A673 (cell line): ENCODE measurements around the gene ADAM12. TPM values are rescaled to one million over a fixed set of nuclear protein-coding genes. Genes with fewer than 3 reads are reported as not detected.
"Not testable (repeated sequence)": the region's sequence is repeated elsewhere in the genome, so short reads cannot be mapped to it uniquely, and the experiment has no call there.

Experiments
- BruUV-seq: library from RNA; stranded (reverse); fragments of 400-500 nt; replicated peaks from 2 replicates; lab custom pipeline; 2021; lab: Mats Ljungman, UMichigan
- CTCF ChIA-PET: fragments of 300-600 bp; sonication (Branson Sonifier 250); formaldehyde crosslinking; loops from one replicate; lab custom pipeline; 2022; ENCODE audit warnings: antibody characterized with exemption; lab: Charles Lee
- POLR2A ChIA-PET: fragments of 300-600 bp; sonication (Branson Sonifier 250); formaldehyde crosslinking; loops from one replicate; lab custom pipeline; 2022; ENCODE audit warnings: antibody characterized with exemption; ENCODE audit not compliant: low non-redundant PET; lab: Charles Lee
- DNase-seq: peaks from one replicate; pipeline ENCODE4 v3.0.0-alpha.2; 2015; ENCODE audit warnings: low spot score
- H3K27ac ChIP-seq: fragments of 200-600 bp; sonication (generic); 2 replicates; pipeline ENCODE4 v1.5.1; 2016; ENCODE audit warnings: mixed run types, low read depth, mild to moderate bottlenecking, mixed read lengths, antibody characterized with exemption, low read length; ENCODE audit not compliant: poor library complexity, severe bottlenecking
- H3K27me3 ChIP-seq: fragments of 200-600 bp; sonication (generic); replicated peaks from 2 replicates; pipeline ENCODE4 v1.6.1; 2017; ENCODE audit warnings: mixed run types, low read depth, mild to moderate bottlenecking, mixed read lengths, antibody characterized with exemption, low read length; ENCODE audit not compliant: insufficient read depth, poor library complexity
- H3K36me3 ChIP-seq: fragments of 200-600 bp; sonication (generic); 2 replicates; pipeline ENCODE4 v1.6.1; 2016; ENCODE audit warnings: mixed run types, mild to moderate bottlenecking, mixed read lengths, antibody characterized with exemption, low read length; ENCODE audit not compliant: insufficient read depth, poor library complexity, severe bottlenecking
- H3K4me1 ChIP-seq: fragments of 200-600 bp; sonication (generic); 2 replicates; pipeline ENCODE4 v1.6.1; 2017; ENCODE audit warnings: mixed run types, mild to moderate bottlenecking, mixed read lengths, antibody characterized with exemption, low read length; ENCODE audit not compliant: insufficient read depth, poor library complexity, severe bottlenecking
- H3K4me3 ChIP-seq: fragments of 200-600 bp; sonication (generic); 2 replicates; pipeline ENCODE4 v1.5.1; 2016; ENCODE audit warnings: low read depth, mixed run types, mild to moderate bottlenecking, mixed read lengths, low read length; ENCODE audit not compliant: poor library complexity, severe bottlenecking
- H3K9me3 ChIP-seq: fragments of 200-600 bp; sonication (generic); 2 replicates; pipeline ENCODE4 v1.6.1; 2016; ENCODE audit warnings: mixed run types, low read depth, mild to moderate bottlenecking, mixed read lengths, antibody characterized with exemption, low read length; ENCODE audit not compliant: poor library complexity, severe bottlenecking
- EZH2 ChIP-seq: fragments of 200-600 bp; sonication (generic); IDR thresholded peaks from 2 replicates; pipeline ENCODE4 v1.6.1; 2017; ENCODE audit warnings: borderline replicate concordance, low read depth, mild to moderate bottlenecking, mixed read lengths, antibody characterized with exemption, low read length; ENCODE audit not compliant: poor library complexity, severe bottlenecking
- intact Hi-C: fragments of 100-400 bp; cut with micrococcal nuclease; formaldehyde crosslinking; loops from one replicate; pipeline ENCODE4 v1.10.0; 2022; ENCODE audit not compliant: unreplicated experiment
- total RNA-seq: library from RNA; stranded (reverse); gene quantifications from 2 replicates; pipeline ENCODE4 v1.2.3, GENCODE V29; 2021
- TF ChIP-seq, protein P1 (sequence below): fragments of 300-800, 200-600 bp; sonication (generic); conservative IDR thresholded peaks from 2 replicates; pipeline ENCODE4 v1.5.1; 2017; ENCODE audit warnings: low read depth, mild to moderate bottlenecking, antibody characterized with exemption, low read length, moderate library complexity, mixed read lengths

Gene ADAM12
- total RNA-seq, 1 experiment from 2014 or later = 0.17 TPM

- TF ChIP-seq EZH2 = no peak
- TF ChIP-seq, protein P1, sequence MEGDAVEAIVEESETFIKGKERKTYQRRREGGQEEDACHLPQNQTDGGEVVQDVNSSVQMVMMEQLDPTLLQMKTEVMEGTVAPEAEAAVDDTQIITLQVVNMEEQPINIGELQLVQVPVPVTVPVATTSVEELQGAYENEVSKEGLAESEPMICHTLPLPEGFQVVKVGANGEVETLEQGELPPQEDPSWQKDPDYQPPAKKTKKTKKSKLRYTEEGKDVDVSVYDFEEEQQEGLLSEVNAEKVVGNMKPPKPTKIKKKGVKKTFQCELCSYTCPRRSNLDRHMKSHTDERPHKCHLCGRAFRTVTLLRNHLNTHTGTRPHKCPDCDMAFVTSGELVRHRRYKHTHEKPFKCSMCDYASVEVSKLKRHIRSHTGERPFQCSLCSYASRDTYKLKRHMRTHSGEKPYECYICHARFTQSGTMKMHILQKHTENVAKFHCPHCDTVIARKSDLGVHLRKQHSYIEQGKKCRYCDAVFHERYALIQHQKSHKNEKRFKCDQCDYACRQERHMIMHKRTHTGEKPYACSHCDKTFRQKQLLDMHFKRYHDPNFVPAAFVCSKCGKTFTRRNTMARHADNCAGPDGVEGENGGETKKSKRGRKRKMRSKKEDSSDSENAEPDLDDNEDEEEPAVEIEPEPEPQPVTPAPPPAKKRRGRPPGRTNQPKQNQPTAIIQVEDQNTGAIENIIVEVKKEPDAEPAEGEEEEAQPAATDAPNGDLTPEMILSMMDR = no peak
- ChIA-PET CTCF (no interaction called here), POLR2A (no interaction called here)
- DNase-seq = no peak
- H3K27ac ChIP-seq = no peak overlapping the region
- H3K4me1 ChIP-seq = no peaks in the 10 kb centered on the region
- intact Hi-C loops = no loop called here
- no peak overlapping the region for H3K4me3 ChIP-seq
- H3K27me3 ChIP-seq = no peaks in the 10 kb centered on the region
- no TSS peak for BruUV-seq
- H3K9me3 ChIP-seq = no peaks in the 10 kb centered on the region
- H3K36me3 ChIP-seq = no peaks in the 10 kb centered on the region
Measured at GRCh38 chr10:126052171-126052570, 336.1 kb downstream of the ADAM12 start.

DNA sequence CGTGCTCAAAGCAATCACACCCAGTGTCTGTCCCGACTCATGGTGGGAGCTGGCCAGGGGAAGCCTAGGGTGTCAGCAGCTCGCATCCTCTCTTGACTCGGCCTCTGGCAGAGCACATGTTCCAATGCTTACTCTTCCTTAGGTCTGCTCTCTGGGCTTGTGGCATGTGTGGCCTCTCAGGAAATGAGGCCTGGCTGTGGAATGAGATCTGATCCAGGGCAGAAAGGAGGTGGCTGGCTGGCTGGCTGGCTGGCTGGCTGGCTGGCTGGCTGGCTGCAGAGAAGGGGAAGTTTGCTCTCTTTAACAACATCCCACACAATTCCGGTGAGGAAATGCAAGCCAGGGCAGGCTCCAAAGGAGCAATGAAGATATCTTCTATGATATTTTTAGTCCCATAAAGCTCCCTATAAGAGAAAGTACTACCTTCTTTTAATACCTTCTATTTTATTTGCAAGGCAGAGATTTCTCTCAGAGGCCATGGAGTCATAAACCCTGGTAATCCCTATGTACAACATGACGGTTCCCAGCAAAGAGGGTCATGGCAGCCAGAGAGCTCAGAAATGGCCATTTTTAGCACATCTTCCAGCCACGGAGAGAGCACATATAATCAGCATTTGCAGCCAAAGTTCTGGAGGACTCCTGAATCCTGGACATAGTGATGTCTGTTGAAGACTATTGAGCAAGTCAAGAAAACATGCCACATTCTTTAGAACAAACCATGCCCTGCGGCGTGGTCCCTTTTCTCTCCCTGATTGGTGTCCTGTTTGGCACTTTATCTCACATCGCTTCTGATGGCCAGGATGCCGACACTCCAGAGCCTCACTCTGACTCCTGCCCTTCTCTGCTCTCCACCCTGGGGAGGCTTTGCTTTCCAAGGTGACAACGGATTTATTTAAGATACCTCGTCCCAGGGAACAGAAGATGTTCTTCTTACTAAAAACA is 338.2 kb downstream of the ADAM12 start:
- no peaks in the 10 kb centered on the region for H3K4me1 ChIP-seq
- intact Hi-C loops = no loop called here
- H3K4me3 ChIP-seq = no peak overlapping the region
- ChIA-PET POLR2A (no interaction called here), CTCF (no interaction called here)
- no peaks in the 10 kb centered on the region for H3K9me3 ChIP-seq
- no peak for DNase-seq
- H3K27ac ChIP-seq = no peak overlapping the region
- no peak for TF ChIP-seq EZH2
- TF ChIP-seq, protein P1 = no peak
- H3K36me3 ChIP-seq = no peaks in the 10 kb centered on the region
- no TSS peak for BruUV-seq
- no peaks in the 10 kb centered on the region for H3K27me3 ChIP-seq

GRCh38 chr10:126047749-126048148 is 340.5 kb downstream of the ADAM12 start:
- H3K4me1 ChIP-seq, H3K9me3 ChIP-seq, DNase-seq, CTCF ChIA-PET, BruUV-seq, H3K36me3 ChIP-seq, POLR2A ChIA-PET, intact Hi-C loops, H3K27me3 ChIP-seq, H3K4me3 ChIP-seq, H3K27ac ChIP-seq: not testable (repeated sequence)
